IMR-90 (cell line): ENCODE results near the gene SPON1. TPM values are rescaled to one million over a fixed set of nuclear protein-coding genes. Genes with fewer than 3 reads are reported as not detected.

Experiments used
- ATAC-seq: fragments of 200-7000 bp; cut with Tn5 transposase; 2 replicates; pipeline ENCODE4 v1.9.1; 2020; ENCODE audit warnings: low read depth, mild to moderate bottlenecking, moderate library complexity
- BruUV-seq: library from RNA; stranded (reverse); fragments of 400-500 nt; replicated peaks from 2 replicates; lab custom pipeline; 2021; lab: Mats Ljungman, UMichigan
- CTCF ChIA-PET: fragments of 300-600 bp; formaldehyde crosslinking; extraction: SDS; loops from one replicate; lab custom pipeline; 2021; ENCODE audit warnings: antibody characterized with exemption; lab: Yijun Ruan, JAX
- POLR2A ChIA-PET: fragments of 300-600 bp; sonication (Branson Sonifier 250); formaldehyde crosslinking; loops from one replicate; lab custom pipeline; 2022; ENCODE audit warnings: antibody characterized with exemption; ENCODE audit not compliant: unreplicated experiment; lab: Charles Lee
- DNase-seq: peaks from one replicate; pipeline ENCODE4 v3.0.0; 2013
- H2AFZ ChIP-seq: replicated peaks from 2 replicates; pipeline ENCODE3; 2013; ENCODE audit warnings: low read length, mild to moderate bottlenecking; ENCODE audit not compliant: poor library complexity
- H2AK5ac ChIP-seq: 2 replicates; pipeline ENCODE4 v1.6.1; 2013; ENCODE audit warnings: low read depth, low read length, inconsistent platforms
- H2AK9ac ChIP-seq: replicated peaks from 2 replicates; pipeline ENCODE3; 2013; ENCODE audit warnings: mild to moderate bottlenecking, low read depth, low read length, moderate library complexity; ENCODE audit not compliant: poor library complexity
- H2BK120ac ChIP-seq: 2 replicates; pipeline ENCODE4 v1.6.1; 2013; ENCODE audit warnings: low read depth, low read length, inconsistent platforms
- H2BK15ac ChIP-seq: 3 replicates; pipeline ENCODE4 v1.6.1; 2013; ENCODE audit warnings: low read depth, low read length, inconsistent platforms
- H2BK20ac ChIP-seq: 2 replicates; pipeline ENCODE4 v1.6.1; 2013; ENCODE audit warnings: low read depth, mild to moderate bottlenecking, inconsistent platforms, low read length, moderate library complexity
- H2BK5ac ChIP-seq: 2 replicates; pipeline ENCODE4 v1.6.1; 2013; ENCODE audit warnings: mild to moderate bottlenecking, low read depth, low read length, inconsistent platforms; ENCODE audit not compliant: poor library complexity, severe bottlenecking
- H3K14ac ChIP-seq: replicated peaks from 2 replicates; pipeline ENCODE4 v1.6.1; 2013; ENCODE audit warnings: low read depth, low read length, inconsistent platforms
- H3K18ac ChIP-seq: 2 replicates; pipeline ENCODE4 v1.6.1; 2013; ENCODE audit warnings: low read depth, low read length, control low read depth
- H3K23ac ChIP-seq: 2 replicates; pipeline ENCODE4 v1.6.1; 2013; ENCODE audit warnings: low read depth, low read length, inconsistent platforms
- H3K27ac ChIP-seq: 2 replicates; pipeline ENCODE4 v1.5.1; 2013; ENCODE audit warnings: mild to moderate bottlenecking, control low read depth, low read length; ENCODE audit not compliant: insufficient read depth
- H3K27me3 ChIP-seq: 2 replicates; pipeline ENCODE4 v1.6.1; 2013; ENCODE audit warnings: low read length; ENCODE audit not compliant: control insufficient read depth, insufficient read depth
- H3K36me3 ChIP-seq: 2 replicates; pipeline ENCODE4 v1.6.1; 2013; ENCODE audit warnings: low read length, mixed read lengths; ENCODE audit not compliant: control insufficient read depth, insufficient read depth
- H3K4ac ChIP-seq: 2 replicates; pipeline ENCODE4 v1.6.1; 2013; ENCODE audit warnings: low read depth, low read length, inconsistent platforms
- H3K4me1 ChIP-seq: 2 replicates; pipeline ENCODE4 v1.6.1; 2013; ENCODE audit warnings: low read length, mixed read lengths; ENCODE audit not compliant: control insufficient read depth, insufficient read depth
- H3K4me2 ChIP-seq: 2 replicates; pipeline ENCODE4 v1.6.1; 2013; ENCODE audit warnings: low read depth, mild to moderate bottlenecking, control low read depth, low read length, moderate library complexity
- H3K4me3 ChIP-seq: 2 replicates; pipeline ENCODE4 v1.5.1; 2013; ENCODE audit warnings: low read depth, mild to moderate bottlenecking, control low read depth, low read length, moderate library complexity; ENCODE audit not compliant: insufficient read depth
- H3K56ac ChIP-seq: 2 replicates; pipeline ENCODE4 v1.6.1; 2013; ENCODE audit warnings: low read length, inconsistent platforms; ENCODE audit not compliant: insufficient read depth; ENCODE audit errors: extremely low read depth
- H3K79me1 ChIP-seq, 2 experiments: 2 replicates each; pipeline ENCODE4 v1.6.1; 2013; ENCODE audit warnings: low read length in 2 of 2, inconsistent platforms in 1 of 2, low read depth in 1 of 2
- H3K9ac ChIP-seq: 2 replicates; pipeline ENCODE4 v1.6.1; 2013; ENCODE audit warnings: low read depth, low read length, control low read depth
- H3K9me1 ChIP-seq: 2 replicates; pipeline ENCODE4 v1.6.1; 2013; ENCODE audit warnings: low read length, inconsistent platforms; ENCODE audit not compliant: insufficient read depth
- H3K9me3 ChIP-seq: 2 replicates; pipeline ENCODE4 v1.6.1; 2013; ENCODE audit warnings: low read length; ENCODE audit not compliant: control insufficient read depth, insufficient read depth
- H4K20me1 ChIP-seq: 2 replicates; pipeline ENCODE4 v1.6.1; 2013; ENCODE audit warnings: low read length, inconsistent platforms; ENCODE audit not compliant: insufficient read depth
- H4K5ac ChIP-seq: 2 replicates; pipeline ENCODE4 v1.6.1; 2013; ENCODE audit warnings: mild to moderate bottlenecking, low read depth, low read length, control low read depth
- H4K8ac ChIP-seq, 2 experiments: 2 replicates each; pipeline ENCODE4 v1.6.1; 2013; ENCODE audit warnings: low read depth in 2 of 2, low read length in 2 of 2, control low read depth in 1 of 2, inconsistent platforms in 1 of 2
- H4K91ac ChIP-seq: 2 replicates; pipeline ENCODE4 v1.6.1; 2013; ENCODE audit warnings: low read depth, low read length, inconsistent platforms; ENCODE audit not compliant: insufficient read depth
- BHLHE40 ChIP-seq: fragments of 150-350 bp; IDR thresholded peaks from 2 replicates; pipeline ENCODE4 v1.6.1; 2016; ENCODE audit warnings: mild to moderate bottlenecking, low read depth, low read length
- CEBPB ChIP-seq: IDR thresholded peaks from 2 replicates; pipeline ENCODE4 v1.6.1; 2012; ENCODE audit warnings: low read depth, low read length, improper control_type of control experiment
- CHD1 ChIP-seq: IDR thresholded peaks from 2 replicates; pipeline ENCODE4 v1.6.1; 2012; ENCODE audit warnings: low read depth, low read length, improper control_type of control experiment
- WGBS, 2 experiments: methylation state at CpG; one replicate each; pipeline versions ENCODE4 v1.1.5 to v1.1.7; 2013; ENCODE audit warnings: missing lambda C conversion rate in 2 of 2; ENCODE audit not compliant: insufficient read length in 1 of 2; ENCODE audit errors: extremely low coverage in 2 of 2; 5-methylcytosine and 5-hydroxymethylcytosine counted together
- dilution Hi-C: fragments of 300-500 bp; cut with HindIII; formaldehyde crosslinking; loops from one replicate; pipeline ENCODE4 v1.14.3; 2018; ENCODE audit warnings: low sequenced_read_pairs; ENCODE audit not compliant: unreplicated experiment
- in situ Hi-C: fragments of 300-500 bp; cut with MboI; formaldehyde crosslinking; loops from 3 replicates; pipeline ENCODE4 v1.14.3; 2019; ENCODE audit warnings: low sequenced_read_pairs, inconsistent platforms, mixed read lengths
- intact Hi-C: fragments of 100-400 bp; cut with micrococcal nuclease; formaldehyde crosslinking; loops from 2 replicates; pipeline ENCODE4 v1.10.0; 2022
- polyA plus RNA-seq, 3 experiments: library from polyadenylated mRNA; depleted of rRNA; stranded (reverse); fragments of >200 nt; gene quantifications; 2 replicates each; pipeline ENCODE4 v1.2.3, GENCODE V29; 2012; ENCODE audit warnings: low replicate concordance in 1 of 3
- total RNA-seq: library from RNA; depleted of rRNA; stranded (reverse); fragments of >200 nt; gene quantifications from 2 replicates; pipeline ENCODE4 v1.2.3, GENCODE V29; 2012

Gene SPON1
- total and polyA plus RNA-seq, 2 of the 4 experiments (the other 2 are of a cell fraction) = 0.62 to 0.72 TPM

- no peak for TF ChIP-seq BHLHE40
Observed at GRCh38 chr11:14267861-14268635, 305.5 kb downstream of the SPON1 start (continued).

DNA sequence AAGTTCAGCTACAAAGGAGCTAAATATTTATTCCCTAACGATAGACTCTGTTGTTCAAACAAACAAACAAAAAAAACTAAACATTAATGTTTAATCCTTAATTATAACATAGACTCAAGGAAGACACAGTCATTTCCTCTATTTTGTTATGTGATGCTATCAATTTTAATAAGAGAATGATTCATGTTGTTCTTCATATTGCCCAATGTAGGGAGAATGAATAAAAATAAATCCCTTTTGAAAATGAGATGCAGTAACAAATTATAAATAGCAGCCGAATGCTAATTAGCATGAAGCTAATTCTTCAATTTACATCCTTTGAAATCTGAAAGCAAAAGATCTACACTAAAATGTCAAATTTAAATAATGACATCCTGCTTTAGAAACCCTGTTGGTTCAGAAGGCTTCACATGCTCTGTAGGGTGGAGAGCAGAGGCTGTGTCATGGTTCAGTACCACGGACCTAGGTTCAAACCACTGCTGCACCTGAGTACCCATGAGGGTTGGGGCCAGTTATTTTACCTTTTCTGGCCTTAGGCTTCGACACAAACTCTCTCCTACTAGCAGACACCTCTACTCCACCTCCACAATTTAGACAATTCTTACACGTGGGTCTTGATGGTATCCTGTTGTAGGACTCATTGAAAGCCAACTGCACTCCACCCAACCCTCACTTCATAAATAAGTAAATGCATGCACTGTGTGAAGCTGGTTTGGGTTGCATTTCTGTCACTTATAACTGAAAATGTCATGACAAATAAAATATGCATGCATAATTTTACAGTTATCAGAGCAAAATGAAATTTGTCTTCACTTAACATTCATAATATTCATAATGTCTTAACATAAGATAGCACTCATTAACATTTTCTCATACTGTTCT lies 307.4 kb downstream of the SPON1 start:
- no peak overlapping the region for H2BK15ac ChIP-seq
- DNase-seq = no peak
- no peak overlapping the region for H3K27ac ChIP-seq
- H3K4me3 ChIP-seq = no peak overlapping the region
- no peak overlapping the region for H3K4ac ChIP-seq
- dilution Hi-C loops = no loop called here
- no peak overlapping the region for H2BK20ac ChIP-seq
- no TSS peak for BruUV-seq
- H3K79me1 ChIP-seq = peaks cover 7 to 9% of the 10 kb centered on the region in 2 experiments; a peak in 3 of 4 replicates
- ChIA-PET CTCF (interaction anchor here (0.6 kb wide), 1 partner anchor 185 kb away, joined by 3 read pairs; no protein-coding TSS in a partner anchor), POLR2A (no interaction called here)
- peaks cover 12% of the 10 kb centered on the region for H3K36me3 ChIP-seq
- H3K9me1 ChIP-seq = peaks cover 15% of the 10 kb centered on the region
- intact Hi-C loops = no loop called here
- H2BK120ac ChIP-seq = no peak overlapping the region
- no peak overlapping the region for H2AFZ ChIP-seq
- TF ChIP-seq CEBPB (peak; percentile 27; the same call in 1 of the 2 replicates), CHD1 (no peak)
- H4K20me1 ChIP-seq = no peaks in the 10 kb centered on the region
- no peak overlapping the region for H3K23ac ChIP-seq
- no peak overlapping the region for H4K5ac ChIP-seq
- H3K9me3 ChIP-seq = no peaks in the 10 kb centered on the region
- H3K4me1 ChIP-seq = peaks cover under 1% of the 10 kb centered on the region; the same call in 1 of the 2 replicates
- no peak for ATAC-seq
- no peak overlapping the region for H2AK5ac ChIP-seq
- H3K4me2 ChIP-seq = no peak overlapping the region
- no peak overlapping the region for H3K18ac ChIP-seq
- no peak overlapping the region for H3K14ac ChIP-seq
- H3K56ac ChIP-seq = no peak overlapping the region
- in situ Hi-C loops = loop anchor here (25.0 kb wide), 1 partner anchor 617 kb away; the partner anchor contains the start of gene CYP2R1
- H4K91ac ChIP-seq = no peak overlapping the region
- no peak overlapping the region for H3K9ac ChIP-seq
- no peak overlapping the region for H2BK5ac ChIP-seq
- WGBS, 2 experiments = 100% methylated on average over 1 of the region's 5 CpGs; no CpG with 5 or more reads in 1 of the 2 experiments
- no peak overlapping the region for H2AK9ac ChIP-seq
- H3K27me3 ChIP-seq = no peaks in the 10 kb centered on the region
- H4K8ac ChIP-seq = no peak overlapping the region
